Measurements from ENCODE around the gene FBXO10.

DNA sequence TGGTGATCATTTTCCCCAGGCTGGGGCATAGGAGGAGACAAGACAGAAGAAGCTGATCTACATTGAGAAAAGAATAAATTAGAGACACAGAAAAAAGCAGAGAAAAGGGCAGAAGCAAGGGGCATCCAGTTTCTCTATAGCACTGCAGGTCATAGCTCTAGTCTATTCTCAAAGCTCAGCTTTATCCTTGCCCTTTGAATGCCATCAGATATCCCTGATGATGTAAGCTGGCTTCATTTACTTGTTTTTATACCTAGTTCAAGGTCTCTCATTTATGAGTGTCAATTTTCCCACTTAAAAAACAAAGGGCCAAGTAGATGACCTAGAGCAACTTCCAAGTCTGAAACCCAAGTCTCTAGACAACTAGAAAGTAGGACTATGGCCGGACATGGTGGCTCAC, 32.7 kb downstream of the FBXO10 start:
- TF ChIP-seq, protein P1, sequence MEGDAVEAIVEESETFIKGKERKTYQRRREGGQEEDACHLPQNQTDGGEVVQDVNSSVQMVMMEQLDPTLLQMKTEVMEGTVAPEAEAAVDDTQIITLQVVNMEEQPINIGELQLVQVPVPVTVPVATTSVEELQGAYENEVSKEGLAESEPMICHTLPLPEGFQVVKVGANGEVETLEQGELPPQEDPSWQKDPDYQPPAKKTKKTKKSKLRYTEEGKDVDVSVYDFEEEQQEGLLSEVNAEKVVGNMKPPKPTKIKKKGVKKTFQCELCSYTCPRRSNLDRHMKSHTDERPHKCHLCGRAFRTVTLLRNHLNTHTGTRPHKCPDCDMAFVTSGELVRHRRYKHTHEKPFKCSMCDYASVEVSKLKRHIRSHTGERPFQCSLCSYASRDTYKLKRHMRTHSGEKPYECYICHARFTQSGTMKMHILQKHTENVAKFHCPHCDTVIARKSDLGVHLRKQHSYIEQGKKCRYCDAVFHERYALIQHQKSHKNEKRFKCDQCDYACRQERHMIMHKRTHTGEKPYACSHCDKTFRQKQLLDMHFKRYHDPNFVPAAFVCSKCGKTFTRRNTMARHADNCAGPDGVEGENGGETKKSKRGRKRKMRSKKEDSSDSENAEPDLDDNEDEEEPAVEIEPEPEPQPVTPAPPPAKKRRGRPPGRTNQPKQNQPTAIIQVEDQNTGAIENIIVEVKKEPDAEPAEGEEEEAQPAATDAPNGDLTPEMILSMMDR (IDR thresholded peaks at IDR 0.05) = no peak
- TF ChIP-seq POLR2A (IDR thresholded peaks at IDR 0.05) = no peak

All from tibial nerve (tissue), 3 donors.